Stomach smooth muscle (tissue), 2 donors: ENCODE measurements around the gene TNFAIP8L1.

Source experiments
- H3K27ac ChIP-seq: one replicate; pipeline ENCODE4 v1.7.0; 2013; ENCODE audit warnings: mild to moderate bottlenecking, low read length, inconsistent platforms
- H3K27me3 ChIP-seq, 2 donors: one replicate each; pipeline ENCODE4 v1.7.0; 2013; ENCODE audit warnings: low read length in 2 of 2; ENCODE audit not compliant: insufficient read depth in 2 of 2, control insufficient read depth in 1 of 2
- H3K36me3 ChIP-seq, 2 donors: one replicate each; pipeline ENCODE4 v1.7.0; 2013; ENCODE audit warnings: low read length in 2 of 2; ENCODE audit not compliant: control insufficient read depth in 2 of 2, insufficient read depth in 2 of 2
- H3K4me1 ChIP-seq: one replicate; pipeline ENCODE4 v1.7.0; 2013; ENCODE audit warnings: low read length; ENCODE audit not compliant: control insufficient read depth, insufficient read depth
- H3K4me3 ChIP-seq, 2 donors: one replicate each; pipeline ENCODE4 v1.7.0; 2013; ENCODE audit warnings: low read length in 2 of 2
- H3K9ac ChIP-seq, 2 donors: one replicate each; pipeline ENCODE4 v1.7.0; 2013; ENCODE audit warnings: low read length in 2 of 2, mild to moderate bottlenecking in 1 of 2
- H3K9me3 ChIP-seq, 2 donors: one replicate each; pipeline ENCODE4 v1.7.0; 2013; ENCODE audit warnings: low read length in 2 of 2; ENCODE audit not compliant: control insufficient read depth in 2 of 2
- donor health status: healthy.
- donor health status: Pancreatic carcinoma.

Gene TNFAIP8L1

DNA sequence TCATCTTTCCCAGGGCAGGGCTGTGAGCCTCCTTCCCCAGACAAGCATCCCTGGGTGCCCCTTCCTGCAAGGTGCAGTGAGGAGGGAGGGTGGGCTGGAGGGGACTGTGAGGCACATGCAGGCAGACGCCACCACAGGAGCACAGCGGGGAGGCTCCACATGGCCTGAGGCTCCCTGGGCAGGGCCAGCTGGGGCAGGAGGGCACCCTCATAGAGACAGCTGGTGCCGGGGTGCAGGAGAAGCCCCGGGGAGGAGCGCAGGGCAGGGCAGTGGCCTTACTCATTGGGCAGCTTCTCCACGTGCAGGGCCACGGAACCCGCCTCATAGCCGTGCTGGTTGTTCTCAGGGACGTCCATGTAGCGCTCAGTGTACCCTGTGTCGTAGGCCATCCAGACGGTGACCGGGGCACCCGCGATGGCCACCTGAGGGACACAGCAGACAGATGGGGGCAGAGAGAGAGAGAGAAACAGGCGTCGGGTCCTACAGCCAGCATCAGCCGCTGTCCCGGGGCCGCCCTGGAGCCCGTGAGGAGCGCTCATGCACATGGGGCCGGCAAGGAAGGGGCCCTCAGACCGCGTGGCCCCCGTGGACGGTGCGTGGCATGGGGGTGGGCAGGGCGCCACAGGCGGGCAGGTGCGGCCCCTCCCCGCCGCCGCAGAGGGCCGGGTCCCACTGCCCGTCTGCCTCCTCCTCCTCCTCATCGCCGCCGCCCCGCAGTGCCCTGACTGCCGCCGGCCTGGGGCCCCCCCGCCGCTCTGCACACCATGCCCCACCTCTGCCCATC lies 43.3 kb downstream of the TNFAIP8L1 start:
- no peak overlapping the region for H3K9ac ChIP-seq
- H3K9me3 ChIP-seq = no peaks in the 10 kb centered on the region
- H3K27ac ChIP-seq = no peak overlapping the region
- no peak overlapping the region for H3K4me3 ChIP-seq
- no peaks in the 10 kb centered on the region for H3K4me1 ChIP-seq
- peaks cover 19 to 33% of the 10 kb centered on the region in 2 donors for H3K36me3 ChIP-seq
- no peaks in the 10 kb centered on the region for H3K27me3 ChIP-seq

DNA sequence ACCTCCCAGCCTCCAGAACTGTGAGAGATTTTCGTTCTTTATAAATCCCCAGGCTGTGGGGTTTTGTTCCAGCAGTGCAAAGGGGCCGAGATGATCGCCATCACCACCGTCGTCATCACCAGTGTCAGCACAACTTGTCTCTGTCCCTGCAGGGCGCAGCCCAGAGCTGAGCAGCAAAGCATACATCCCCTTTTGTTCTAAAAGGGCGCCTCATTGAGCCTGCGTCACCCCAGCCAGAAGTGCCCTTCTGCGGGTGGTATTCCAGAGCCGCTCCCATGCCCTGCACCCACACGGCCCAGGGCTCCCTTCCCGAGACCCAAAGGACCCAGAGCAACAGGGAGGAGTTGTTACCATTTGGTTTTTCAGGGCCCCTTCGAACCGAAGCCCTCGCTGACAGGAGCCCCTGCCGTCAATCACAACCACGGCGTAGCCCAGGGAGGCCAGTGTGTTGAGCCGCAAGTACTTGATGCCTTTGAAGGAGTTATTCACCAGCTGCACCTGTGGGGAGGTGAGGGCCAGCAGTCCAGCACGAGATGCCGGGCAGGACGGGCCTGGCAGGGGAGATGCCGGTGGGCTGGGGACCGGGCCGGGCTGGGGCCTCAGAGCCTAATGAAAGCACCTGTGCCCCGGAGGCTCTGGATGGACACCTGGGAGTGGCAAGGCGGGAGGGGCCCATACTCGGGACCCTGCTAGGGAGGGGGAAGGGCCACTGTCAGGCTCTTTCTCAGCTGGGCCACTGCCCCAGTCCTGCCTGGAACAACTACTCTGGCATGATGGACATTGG lies 45.2 kb downstream of the TNFAIP8L1 start:
- Histone ChIP-seq H3K27ac (no peak overlapping the region), H3K4me3 (no peak overlapping the region)

DNA sequence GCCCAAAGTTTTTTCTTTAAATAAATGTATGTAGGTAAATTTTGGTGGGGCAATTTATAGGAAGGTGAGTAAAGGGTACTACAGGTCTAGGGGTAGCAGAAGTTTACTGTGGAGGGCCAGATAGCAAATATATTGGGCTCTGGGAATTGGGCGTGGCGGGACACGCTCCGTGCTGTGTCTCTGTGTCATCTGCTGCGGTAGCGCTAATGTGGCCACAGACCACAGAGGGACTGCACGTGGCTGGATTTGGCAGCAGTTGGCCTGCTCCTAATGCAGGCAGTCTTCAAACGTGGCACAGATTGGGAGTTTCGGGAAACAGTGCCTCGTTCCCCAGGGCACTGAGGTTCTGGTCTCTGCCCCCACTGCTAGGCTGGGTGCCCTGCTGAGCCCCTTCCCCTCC lies 47.4 kb downstream of the TNFAIP8L1 start:
- Histone ChIP-seq H3K9ac (no peak overlapping the region), H3K27ac (no peak overlapping the region), H3K4me3 (no peak overlapping the region), H3K9me3 (no peaks in the 10 kb centered on the region), H3K27me3 (no peaks in the 10 kb centered on the region), H3K4me1 (no peaks in the 10 kb centered on the region), H3K36me3 (peaks cover 34 to 47% of the 10 kb centered on the region in 2 donors)

More for the DNA sequence above, 45.2 kb downstream of the TNFAIP8L1 start:
- Histone ChIP-seq H3K27me3 (no peaks in the 10 kb centered on the region), H3K9me3 (no peaks in the 10 kb centered on the region), H3K4me1 (no peaks in the 10 kb centered on the region), H3K9ac (no peak overlapping the region), H3K36me3 (peaks cover 20 to 39% of the 10 kb centered on the region in 2 donors)

DNA sequence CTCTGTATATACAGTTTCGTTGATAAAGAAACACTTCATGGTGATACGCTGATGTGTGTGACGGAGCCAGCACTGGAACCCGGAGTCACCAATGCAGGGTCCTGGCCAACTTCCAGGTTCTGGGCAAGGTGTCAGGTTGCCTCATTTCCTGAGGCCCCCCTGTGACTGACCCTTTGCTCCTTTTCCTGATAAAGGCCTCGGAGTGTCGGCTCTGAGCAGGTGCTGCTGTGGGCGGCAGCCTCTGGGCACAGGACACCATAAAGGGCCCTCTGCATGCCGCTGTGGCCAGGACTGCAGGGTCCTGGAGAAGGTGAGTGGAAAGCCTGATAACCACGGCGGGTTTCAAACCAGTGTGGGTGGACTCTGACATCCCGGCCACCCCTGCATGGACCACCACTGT lies 48.1 kb downstream of the TNFAIP8L1 start:
- H3K9ac ChIP-seq = no peak overlapping the region
- H3K9me3 ChIP-seq = no peaks in the 10 kb centered on the region
- no peak overlapping the region for H3K4me3 ChIP-seq
- H3K27ac ChIP-seq = no peak overlapping the region
- H3K27me3 ChIP-seq = no peaks in the 10 kb centered on the region
- H3K4me1 ChIP-seq = no peaks in the 10 kb centered on the region
- H3K36me3 ChIP-seq = peaks cover 37 to 47% of the 10 kb centered on the region in 2 donors

DNA sequence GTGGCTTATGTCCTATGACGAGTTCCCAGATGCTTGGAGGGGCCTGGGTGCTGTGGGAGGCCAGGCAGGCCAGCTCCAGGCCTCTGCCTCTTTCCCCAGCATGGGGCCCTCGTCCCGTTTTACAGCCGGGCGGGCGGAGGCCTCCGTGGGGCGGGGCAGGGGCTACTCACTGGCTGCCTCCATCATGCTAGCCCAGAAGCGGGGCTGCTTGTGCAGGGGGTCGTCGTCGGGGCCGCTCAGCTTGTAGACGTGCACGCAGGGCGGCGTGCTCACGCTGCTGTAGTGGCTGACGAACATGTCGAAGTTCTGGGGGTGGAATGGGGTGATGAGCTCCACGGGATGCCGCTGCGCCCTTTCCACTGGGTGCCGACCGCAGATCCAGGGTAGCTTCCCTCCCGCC lies 49.3 kb downstream of the TNFAIP8L1 start:
- H3K4me3 ChIP-seq = no peak overlapping the region
- H3K36me3 ChIP-seq = peaks cover 46 to 53% of the 10 kb centered on the region in 2 donors

DNA sequence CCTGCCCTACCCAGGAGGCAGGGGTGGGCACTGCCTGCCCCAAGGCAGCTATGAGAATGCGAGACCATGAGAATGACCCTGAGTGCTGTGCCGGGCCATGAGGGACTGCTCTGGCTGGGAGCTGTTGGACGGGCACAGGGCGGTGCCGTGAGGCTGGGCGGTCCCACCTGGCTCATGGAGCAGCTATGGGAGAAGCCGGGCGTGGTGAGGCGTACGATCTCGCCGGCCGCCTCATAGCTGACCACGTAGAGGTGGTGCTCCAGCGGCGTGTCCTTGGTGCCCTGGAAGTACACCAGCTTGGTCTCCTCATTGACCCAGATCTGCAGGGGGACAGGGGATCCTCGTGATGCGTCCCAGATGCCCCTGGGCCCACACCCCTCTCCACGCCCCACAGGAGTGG lies 50.1 kb downstream of the TNFAIP8L1 start:
- Histone ChIP-seq H3K36me3 (peaks cover 51 to 52% of the 10 kb centered on the region in 2 donors), H3K4me3 (no peak overlapping the region), H3K9ac (no peak overlapping the region), H3K9me3 (no peaks in the 10 kb centered on the region), H3K27ac (no peak overlapping the region), H3K4me1 (no peaks in the 10 kb centered on the region), H3K27me3 (no peaks in the 10 kb centered on the region)

More for the DNA sequence above, 49.3 kb downstream of the TNFAIP8L1 start:
- Histone ChIP-seq H3K9me3 (no peaks in the 10 kb centered on the region), H3K27me3 (no peaks in the 10 kb centered on the region), H3K4me1 (no peaks in the 10 kb centered on the region), H3K27ac (no peak overlapping the region), H3K9ac (no peak overlapping the region)

DNA sequence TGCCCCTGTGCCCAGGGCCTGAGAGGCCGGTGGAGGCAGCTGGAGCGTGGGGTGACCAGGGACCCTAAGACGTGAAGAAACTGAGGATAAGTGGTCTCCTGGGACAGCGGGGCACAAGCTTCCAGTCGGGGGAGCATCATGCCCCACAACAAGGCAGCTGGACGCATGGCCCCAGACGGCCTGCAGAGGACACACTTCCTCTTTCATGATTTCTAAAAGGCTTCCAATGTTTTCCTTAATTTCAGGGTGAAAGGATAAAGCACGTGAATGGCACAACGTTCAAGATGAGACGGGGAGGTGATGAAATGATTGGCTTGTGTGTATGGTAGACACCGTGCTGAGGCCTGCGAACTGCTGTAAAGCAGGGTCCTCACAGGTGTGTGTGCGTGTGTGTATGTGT lies 51.0 kb downstream of the TNFAIP8L1 start:
- H3K36me3 ChIP-seq = peaks cover 55 to 57% of the 10 kb centered on the region in 2 donors
- no peaks in the 10 kb centered on the region for H3K4me1 ChIP-seq
- H3K9me3 ChIP-seq = no peaks in the 10 kb centered on the region
- no peaks in the 10 kb centered on the region for H3K27me3 ChIP-seq
- no peak overlapping the region for H3K27ac ChIP-seq
- H3K9ac ChIP-seq = no peak overlapping the region
- no peak overlapping the region for H3K4me3 ChIP-seq

DNA sequence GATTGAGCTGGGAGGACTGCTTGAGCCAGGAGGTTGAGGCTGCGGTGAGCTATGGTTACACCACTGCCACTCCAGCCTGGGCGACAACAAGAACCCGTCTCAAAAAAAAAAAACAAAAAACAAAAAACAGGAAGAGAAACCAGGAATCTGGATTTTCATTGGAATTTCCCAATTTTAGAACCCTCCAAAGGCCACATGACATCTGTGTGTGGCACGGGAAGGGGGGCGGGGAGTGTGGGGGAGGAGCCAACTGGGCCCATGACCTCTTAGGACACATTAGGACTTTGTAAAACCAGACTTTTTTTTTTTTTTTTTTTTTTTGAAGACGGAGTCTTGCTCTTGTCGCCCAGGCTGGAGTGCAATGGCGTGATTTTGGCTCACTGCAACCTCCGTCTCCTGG lies 52.1 kb downstream of the TNFAIP8L1 start:
- Histone ChIP-seq H3K4me1 (no peaks in the 10 kb centered on the region), H3K4me3 (no peak overlapping the region), H3K9ac (no peak overlapping the region), H3K9me3 (no peaks in the 10 kb centered on the region), H3K36me3 (peaks cover 58 to 60% of the 10 kb centered on the region in 2 donors), H3K27me3 (no peaks in the 10 kb centered on the region), H3K27ac (no peak overlapping the region)

DNA sequence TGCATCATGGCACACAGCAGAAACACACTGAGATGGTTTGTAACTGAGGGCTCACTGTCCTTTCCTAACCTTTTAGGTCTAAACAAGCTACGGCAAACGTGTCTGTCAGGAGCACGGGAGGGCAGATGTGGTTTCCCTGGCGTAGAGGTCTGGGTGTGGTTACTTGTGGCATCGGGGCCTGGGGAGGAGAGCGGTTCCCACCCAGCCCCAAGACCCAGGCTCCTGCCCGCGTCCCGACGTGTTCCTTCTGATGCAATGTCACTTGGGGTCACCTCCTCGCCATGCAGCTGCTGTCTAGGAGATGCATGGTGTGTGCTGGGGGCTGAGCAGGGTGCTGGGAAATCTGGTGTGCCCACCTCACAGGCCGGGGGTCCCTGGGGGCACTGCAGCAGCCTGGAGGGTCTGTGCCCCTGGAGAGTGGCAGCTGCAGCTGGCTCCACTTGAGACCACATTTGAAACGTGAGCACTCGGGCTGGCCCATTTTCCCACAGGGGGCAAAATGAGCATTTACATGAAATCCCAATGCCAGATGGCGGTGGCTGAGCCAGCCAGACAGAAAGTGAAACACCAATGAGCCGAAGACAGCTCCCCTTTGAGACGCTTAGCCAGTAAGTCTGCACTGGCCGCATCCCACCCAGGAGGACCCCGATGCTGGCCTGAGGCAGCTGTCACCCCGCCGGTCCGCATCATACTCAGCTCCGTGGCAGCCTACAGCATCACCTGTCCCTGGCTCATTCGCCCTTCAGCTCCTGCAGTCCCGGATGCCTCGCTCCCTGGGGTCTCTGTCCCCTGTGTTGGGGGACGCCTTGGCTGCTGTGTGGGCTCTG lies 53.1 kb downstream of the TNFAIP8L1 start:
- no peak overlapping the region for H3K4me3 ChIP-seq
- H3K9ac ChIP-seq = no peak overlapping the region
- no peaks in the 10 kb centered on the region for H3K9me3 ChIP-seq
- no peaks in the 10 kb centered on the region for H3K27me3 ChIP-seq
- H3K4me1 ChIP-seq = no peaks in the 10 kb centered on the region
- peaks cover 59 to 63% of the 10 kb centered on the region in 2 donors for H3K36me3 ChIP-seq
- no peak overlapping the region for H3K27ac ChIP-seq

DNA sequence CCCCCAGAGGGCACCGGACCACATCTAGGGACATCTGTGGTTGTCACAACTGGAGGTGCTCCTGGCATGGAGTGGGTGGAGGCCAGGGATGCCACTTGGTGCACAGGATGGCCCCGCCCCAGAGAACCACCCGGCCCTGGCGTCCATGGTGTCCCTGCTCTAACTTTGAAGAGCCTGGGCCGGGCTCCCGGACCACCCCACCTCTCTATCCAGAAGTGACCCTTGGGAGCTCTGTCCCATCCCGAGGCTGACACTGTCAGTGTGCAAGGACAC lies 53.7 kb downstream of the TNFAIP8L1 start:
- Histone ChIP-seq H3K9ac (no peak overlapping the region), H3K36me3 (peaks cover 60 to 67% of the 10 kb centered on the region in 2 donors), H3K4me3 (no peak overlapping the region), H3K9me3 (no peaks in the 10 kb centered on the region), H3K27me3 (no peaks in the 10 kb centered on the region), H3K4me1 (no peaks in the 10 kb centered on the region), H3K27ac (no peak overlapping the region)
